ENCODE results near the gene LIN52.

DNA sequence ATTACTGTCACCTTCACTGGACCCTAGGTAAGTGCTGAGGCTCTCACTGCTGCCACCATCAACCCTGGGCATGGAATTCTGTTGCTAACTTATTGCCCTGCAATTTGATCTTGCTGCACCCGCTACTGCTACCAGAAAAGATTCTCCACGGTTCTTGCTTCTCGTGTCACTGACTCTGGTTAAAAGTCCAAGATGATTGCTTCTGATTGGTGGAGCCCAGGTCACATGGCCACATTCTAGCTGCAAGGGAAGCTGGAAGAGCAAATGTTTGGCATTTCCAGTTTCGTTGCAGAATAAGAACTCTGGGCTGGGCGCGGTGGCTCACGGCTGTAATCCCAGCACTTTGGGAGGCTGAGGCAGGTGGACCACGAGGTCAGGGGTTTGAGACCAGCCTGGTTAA, 147.0 kb downstream of the LIN52 start:
- TF ChIP-seq, protein P1, sequence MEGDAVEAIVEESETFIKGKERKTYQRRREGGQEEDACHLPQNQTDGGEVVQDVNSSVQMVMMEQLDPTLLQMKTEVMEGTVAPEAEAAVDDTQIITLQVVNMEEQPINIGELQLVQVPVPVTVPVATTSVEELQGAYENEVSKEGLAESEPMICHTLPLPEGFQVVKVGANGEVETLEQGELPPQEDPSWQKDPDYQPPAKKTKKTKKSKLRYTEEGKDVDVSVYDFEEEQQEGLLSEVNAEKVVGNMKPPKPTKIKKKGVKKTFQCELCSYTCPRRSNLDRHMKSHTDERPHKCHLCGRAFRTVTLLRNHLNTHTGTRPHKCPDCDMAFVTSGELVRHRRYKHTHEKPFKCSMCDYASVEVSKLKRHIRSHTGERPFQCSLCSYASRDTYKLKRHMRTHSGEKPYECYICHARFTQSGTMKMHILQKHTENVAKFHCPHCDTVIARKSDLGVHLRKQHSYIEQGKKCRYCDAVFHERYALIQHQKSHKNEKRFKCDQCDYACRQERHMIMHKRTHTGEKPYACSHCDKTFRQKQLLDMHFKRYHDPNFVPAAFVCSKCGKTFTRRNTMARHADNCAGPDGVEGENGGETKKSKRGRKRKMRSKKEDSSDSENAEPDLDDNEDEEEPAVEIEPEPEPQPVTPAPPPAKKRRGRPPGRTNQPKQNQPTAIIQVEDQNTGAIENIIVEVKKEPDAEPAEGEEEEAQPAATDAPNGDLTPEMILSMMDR (IDR thresholded peaks at IDR 0.05), result no peak
- no peak for TF ChIP-seq POLR2A (IDR thresholded peaks at IDR 0.05)

Measured in breast epithelium (tissue), 3 donors.